Activated naive CD8-positive, alpha-beta T cell treated with anti-CD3 and anti-CD28 coated beads for 36 hours (primary cell): ENCODE data around the gene MUC22. TPM values are rescaled to one million over a fixed set of nuclear protein-coding genes. Genes with fewer than 3 reads are reported as not detected.
"Not testable (repeated sequence)": the region's sequence is repeated elsewhere in the genome, so short reads cannot be mapped to it uniquely, and the experiment has no call there.

Experiments used
- DNase-seq: peaks from one replicate; pipeline ENCODE4 v3.0.0; 2021
- H3K27ac Mint-ChIP-seq: one replicate; pipeline ENCODE4 v1.8.0; 2022; ENCODE audit warnings: mild to moderate bottlenecking, moderate library complexity, mixed read lengths
- H3K27me3 Mint-ChIP-seq: one replicate; pipeline ENCODE4 v1.8.0; 2022; ENCODE audit warnings: mild to moderate bottlenecking, mixed read lengths
- H3K36me3 Mint-ChIP-seq: one replicate; pipeline ENCODE4 v1.8.0; 2021; ENCODE audit warnings: mild to moderate bottlenecking, mixed read lengths
- H3K4me1 Mint-ChIP-seq: one replicate; pipeline ENCODE4 v1.8.0; 2021; ENCODE audit warnings: mixed read lengths
- H3K4me3 Mint-ChIP-seq: one replicate; pipeline ENCODE4 v1.8.0; 2022; ENCODE audit warnings: mild to moderate bottlenecking, moderate library complexity, mixed read lengths
- H3K9me3 Mint-ChIP-seq: one replicate; pipeline ENCODE4 v1.8.0; 2022; ENCODE audit warnings: mixed read lengths
- total RNA-seq, 2 experiments: library from RNA; stranded (reverse); gene quantifications; one replicate each; pipeline ENCODE4 v1.2.3, GENCODE V29; 2021

MUC22 gene
- total RNA-seq = not detected

DNA sequence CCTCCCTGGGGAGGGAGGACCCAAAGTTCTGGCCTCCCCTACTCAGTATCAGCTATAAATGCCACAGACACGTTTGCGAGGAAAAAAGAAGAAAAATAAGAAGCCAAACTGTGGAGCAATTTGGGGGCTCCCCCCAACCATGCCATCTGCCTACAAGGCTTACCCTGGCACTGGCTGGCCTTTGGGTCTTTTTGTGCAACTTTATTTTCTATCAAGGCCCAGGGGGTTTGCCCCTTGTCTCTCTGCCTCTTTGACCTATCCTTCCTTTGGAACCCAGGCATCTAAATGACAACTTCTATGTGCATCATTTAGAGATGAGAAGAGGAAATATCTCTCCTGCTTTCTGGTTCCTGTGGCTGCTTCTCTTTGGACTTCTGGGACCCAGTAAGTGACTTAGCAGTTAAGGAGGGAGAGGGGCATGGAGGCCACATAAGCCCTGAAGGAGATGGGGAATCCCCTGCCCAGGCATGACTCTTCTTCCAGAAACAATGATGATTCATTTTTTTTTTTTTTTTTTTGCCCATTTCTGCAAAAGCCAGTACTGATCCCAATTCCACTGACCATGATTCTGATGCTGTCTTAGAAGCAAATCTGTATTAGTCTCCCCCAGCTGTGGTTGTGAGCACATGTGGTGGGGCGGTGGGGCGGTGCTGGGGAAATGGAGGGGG, at the start of gene MUC22:
MUC22 (plus strand) TSS at position 82 of the 668 bp plus-strand sequence; CDS start at position 315, 233 bp downstream.
- peaks cover 2% of the 10 kb centered on the region for H3K9me3 Mint-ChIP-seq
- H3K36me3 Mint-ChIP-seq = no peaks in the 10 kb centered on the region
- no peak within 1 kb of the TSS for H3K4me3 Mint-ChIP-seq
- no peak within 1 kb of the TSS for H3K27ac Mint-ChIP-seq
- DNase-seq = no peak
- no peaks in the 10 kb centered on the region for H3K4me1 Mint-ChIP-seq
- peaks cover 38% of the 10 kb centered on the region for H3K27me3 Mint-ChIP-seq

DNA sequence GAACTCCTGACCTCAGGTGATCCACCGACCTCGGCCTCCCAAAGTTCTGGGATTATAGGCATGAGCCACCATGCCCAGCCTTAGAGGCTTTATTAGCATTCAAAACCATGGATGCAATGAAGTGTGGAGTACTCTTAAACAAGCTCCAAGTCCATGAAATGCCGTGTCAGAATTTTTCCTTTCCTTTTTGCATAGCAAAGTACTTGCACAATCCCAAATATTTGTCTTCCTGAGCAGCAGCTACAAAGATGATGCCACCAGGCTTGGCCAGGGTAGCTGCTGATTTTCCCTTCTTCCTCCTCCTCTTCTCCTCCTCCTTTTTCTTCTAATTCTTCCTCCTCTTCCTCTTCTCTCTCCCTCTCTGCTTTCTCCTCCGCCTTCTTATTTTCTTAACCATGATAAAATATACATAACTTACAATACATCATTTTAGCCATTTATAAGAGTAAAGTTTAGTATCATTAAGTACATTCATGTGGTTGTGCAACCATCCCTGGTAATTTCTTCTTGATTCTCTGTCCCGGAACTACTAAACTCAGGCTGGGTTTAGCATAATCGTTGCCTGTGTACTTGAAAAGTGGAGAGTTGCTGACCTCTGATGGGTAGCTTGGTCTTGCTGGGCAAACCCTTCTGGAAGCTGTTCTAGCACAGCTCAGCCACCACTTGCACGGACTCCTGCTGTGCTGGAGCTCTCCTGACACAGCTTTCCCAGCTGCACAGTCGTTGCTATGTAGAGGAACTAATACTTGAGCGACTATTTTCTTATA, 49.2 kb upstream of the MUC22 start:
- H3K9me3 Mint-ChIP-seq = no peaks in the 10 kb centered on the region
- H3K27ac Mint-ChIP-seq = no peak overlapping the region

DNA sequence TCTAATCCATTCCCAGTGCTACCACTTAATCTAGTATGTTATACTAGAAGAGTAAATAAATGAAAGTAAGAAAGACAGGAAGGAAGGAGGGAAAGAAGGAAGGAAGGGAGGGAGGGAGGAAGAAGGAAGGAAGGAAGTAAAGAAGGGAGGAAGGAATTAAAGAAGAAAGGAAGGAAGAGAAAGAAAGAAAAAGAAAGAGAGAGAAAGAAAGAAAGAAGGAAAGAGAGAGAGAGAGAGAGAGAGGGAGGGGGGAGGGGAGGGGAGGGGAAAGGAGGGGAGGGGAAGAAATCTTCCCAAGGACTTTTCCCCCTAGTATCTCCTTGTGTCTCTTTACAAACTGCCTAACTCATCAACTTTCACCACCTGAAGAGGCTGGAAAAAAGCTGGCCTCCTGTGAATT, 47.6 kb upstream of the MUC22 start:
- Mint-ChIP-seq H3K4me1 (peaks cover 3% of the 10 kb centered on the region), H3K27me3 (peaks cover 20% of the 10 kb centered on the region), H3K36me3 (no peaks in the 10 kb centered on the region), H3K4me3 (no peak overlapping the region), H3K27ac (no peak overlapping the region), H3K9me3 (no peaks in the 10 kb centered on the region)
- no peak for DNase-seq

More for the DNA sequence above, 49.2 kb upstream of the MUC22 start:
- Mint-ChIP-seq H3K27me3 (peaks cover 18% of the 10 kb centered on the region), H3K4me1 (peaks cover 3% of the 10 kb centered on the region), H3K4me3 (no peak overlapping the region), H3K36me3 (no peaks in the 10 kb centered on the region)
- no peak for DNase-seq

DNA sequence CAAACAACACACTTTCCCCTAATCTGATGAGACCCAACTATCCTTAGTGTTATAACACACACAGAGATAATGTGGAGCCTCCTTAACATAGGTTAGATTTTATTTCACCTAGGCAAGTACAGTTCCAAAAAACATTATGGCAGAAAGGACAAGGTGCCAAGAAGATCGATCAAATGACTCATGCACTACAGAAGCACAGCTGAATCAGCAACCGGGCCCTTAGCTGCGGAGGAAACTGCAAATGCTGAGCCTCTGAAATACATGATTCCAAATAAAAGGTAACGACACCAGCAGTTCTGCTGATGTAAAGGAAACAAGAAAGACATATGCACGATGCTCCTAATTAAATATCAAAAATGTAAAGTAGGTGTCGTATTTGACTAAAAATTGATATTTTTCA, 46.6 kb upstream of the MUC22 start:
- no peaks in the 10 kb centered on the region for H3K36me3 Mint-ChIP-seq
- peaks cover 20% of the 10 kb centered on the region for H3K27me3 Mint-ChIP-seq
- no peak overlapping the region for H3K4me3 Mint-ChIP-seq

DNA sequence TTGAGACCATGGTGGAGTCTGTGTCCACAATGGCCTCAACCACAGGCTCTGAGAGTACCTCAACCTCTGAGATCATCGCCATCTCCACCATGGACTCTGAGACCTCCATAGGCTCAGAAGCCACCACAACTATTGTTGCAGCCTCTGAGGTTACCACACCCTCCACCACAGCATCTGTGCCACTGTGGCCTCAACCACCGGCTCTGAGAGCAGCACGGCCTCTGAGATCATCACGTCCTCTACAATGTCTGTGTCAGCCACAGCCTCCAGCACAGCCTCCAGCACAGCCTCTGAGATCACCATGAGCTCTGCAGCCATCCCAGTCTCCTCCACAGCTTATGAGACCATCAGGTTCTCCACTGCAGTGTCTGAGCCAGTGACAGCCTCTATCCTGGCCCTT, 46.2 kb upstream of the MUC22 start:
- H3K4me1 Mint-ChIP-seq = peaks cover 3% of the 10 kb centered on the region
- H3K36me3 Mint-ChIP-seq = no peaks in the 10 kb centered on the region
- H3K9me3 Mint-ChIP-seq = no peaks in the 10 kb centered on the region
- H3K27ac Mint-ChIP-seq = no peak overlapping the region
- DNase-seq = no peak
- H3K4me3 Mint-ChIP-seq = no peak overlapping the region
- peaks cover 20% of the 10 kb centered on the region for H3K27me3 Mint-ChIP-seq

More for the DNA sequence above, 46.6 kb upstream of the MUC22 start:
- DNase-seq = no peak
- Mint-ChIP-seq H3K27ac (no peak overlapping the region), H3K4me1 (peaks cover 3% of the 10 kb centered on the region), H3K9me3 (no peaks in the 10 kb centered on the region)

DNA sequence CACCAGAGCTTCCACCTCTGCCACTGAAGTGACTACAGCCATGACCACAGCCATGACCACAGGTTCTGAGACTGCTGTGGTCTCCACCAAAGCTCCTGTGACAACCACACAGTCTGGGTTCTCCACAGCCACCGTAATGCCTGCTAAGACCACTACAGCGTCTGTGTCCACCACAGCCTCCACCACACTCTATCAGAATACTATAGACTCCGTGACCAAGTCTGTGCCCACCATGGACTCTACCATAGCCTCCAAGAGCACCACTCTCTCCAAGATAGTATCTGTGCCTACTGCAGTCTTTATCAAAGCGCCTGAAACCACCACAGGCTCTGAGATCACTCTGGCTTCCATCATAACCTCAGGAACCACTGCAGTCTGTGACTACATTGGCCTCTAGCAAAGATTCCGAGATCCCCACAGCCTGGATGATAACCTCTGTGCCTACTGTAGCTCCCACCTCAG, 45.1 kb upstream of the MUC22 start:
- Mint-ChIP-seq H3K27me3 (peaks cover 20% of the 10 kb centered on the region), H3K27ac (no peak overlapping the region), H3K36me3 (no peaks in the 10 kb centered on the region), H3K4me1 (peaks cover 3% of the 10 kb centered on the region), H3K4me3 (no peak overlapping the region), H3K9me3 (no peaks in the 10 kb centered on the region)
- no peak for DNase-seq

DNA sequence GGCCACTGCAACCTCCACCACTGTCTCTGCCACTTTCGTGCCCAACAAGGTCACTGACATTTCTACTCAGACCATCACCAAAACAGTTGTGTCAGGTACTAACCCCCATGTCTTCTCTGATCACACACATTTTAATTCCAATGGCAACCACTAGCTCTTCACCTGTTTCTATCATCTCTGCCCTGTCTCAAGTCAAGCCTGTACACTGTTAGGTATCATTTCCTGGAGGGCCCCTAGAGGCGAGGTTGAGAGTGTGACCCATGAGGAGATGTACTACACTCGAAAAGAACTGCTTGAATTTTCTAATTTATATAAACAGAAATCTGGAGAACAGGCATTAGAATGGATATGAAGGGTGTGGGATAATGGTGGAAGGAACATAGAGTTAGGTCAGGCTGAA, 44.1 kb upstream of the MUC22 start:
- no peak for DNase-seq
- peaks cover 20% of the 10 kb centered on the region for H3K27me3 Mint-ChIP-seq
- H3K36me3 Mint-ChIP-seq = no peaks in the 10 kb centered on the region
- H3K4me1 Mint-ChIP-seq = peaks cover 3% of the 10 kb centered on the region
- no peak overlapping the region for H3K4me3 Mint-ChIP-seq
- H3K9me3 Mint-ChIP-seq = no peaks in the 10 kb centered on the region
- H3K27ac Mint-ChIP-seq = no peak overlapping the region

DNA sequence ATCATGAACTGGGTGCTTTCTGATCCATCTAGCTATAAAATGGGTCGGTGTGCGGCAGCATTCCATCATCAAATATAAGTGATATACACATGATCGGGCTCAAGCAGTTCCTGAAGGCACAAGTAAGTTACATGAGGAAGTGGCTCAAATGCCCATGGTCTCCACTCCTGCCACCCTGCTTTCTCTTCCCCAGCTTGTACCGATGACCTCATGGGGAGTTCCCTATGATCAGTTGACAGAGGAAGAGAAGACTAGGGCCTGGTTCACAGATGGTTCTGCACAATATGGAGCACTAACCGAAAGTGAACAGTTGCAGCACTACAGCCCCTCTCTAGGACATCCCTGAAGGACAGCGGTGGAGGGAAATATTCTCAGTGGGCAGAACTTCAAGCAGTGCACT, 41.1 kb upstream of the MUC22 start:
- H3K36me3 Mint-ChIP-seq, H3K4me1 Mint-ChIP-seq, H3K4me3 Mint-ChIP-seq, DNase-seq, H3K27ac Mint-ChIP-seq, H3K9me3 Mint-ChIP-seq: not testable (repeated sequence)
- peaks cover 13% of the 10 kb centered on the region for H3K27me3 Mint-ChIP-seq

DNA sequence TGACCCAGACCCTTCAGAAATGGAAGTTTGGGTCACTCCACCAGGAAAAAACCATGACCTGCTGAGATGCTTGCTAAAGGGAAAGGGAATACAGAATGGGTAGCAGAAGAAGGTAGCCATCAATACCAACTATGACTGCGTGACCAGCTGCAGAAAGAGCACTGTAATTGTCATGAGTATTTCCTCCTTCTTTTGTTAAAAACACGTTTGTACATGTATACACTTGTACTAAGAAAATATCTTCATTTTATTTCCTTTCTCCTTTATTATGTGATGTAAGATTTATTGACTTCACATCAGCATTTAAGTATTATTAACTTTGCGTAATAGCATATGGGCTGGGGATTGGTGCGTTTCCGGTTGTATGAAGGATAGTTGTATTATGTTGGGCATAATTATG, 39.3 kb upstream of the MUC22 start:
- no peak overlapping the region for H3K4me3 Mint-ChIP-seq
- no peak for DNase-seq
- H3K36me3 Mint-ChIP-seq = no peaks in the 10 kb centered on the region
- no peaks in the 10 kb centered on the region for H3K4me1 Mint-ChIP-seq
- no peaks in the 10 kb centered on the region for H3K9me3 Mint-ChIP-seq
- H3K27me3 Mint-ChIP-seq = peaks cover 4% of the 10 kb centered on the region
- H3K27ac Mint-ChIP-seq = no peak overlapping the region

DNA sequence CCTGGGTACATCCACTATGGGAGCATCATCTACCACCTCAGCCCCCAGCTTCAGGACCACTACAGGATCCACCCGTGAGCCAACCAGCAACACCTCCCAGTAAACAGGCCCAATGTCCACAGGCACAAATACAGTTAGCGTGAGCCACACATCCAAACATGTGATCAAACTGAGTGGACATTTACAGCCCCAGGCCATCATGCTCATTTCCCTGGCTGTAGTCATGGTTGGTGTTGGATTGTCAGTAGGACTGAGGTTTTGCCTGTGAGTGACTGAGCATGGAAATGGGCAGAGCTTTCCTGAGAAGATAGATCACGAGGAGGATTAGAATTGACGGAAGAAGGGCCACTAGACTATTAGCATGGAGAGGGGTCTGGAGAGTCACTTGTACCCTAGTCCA, 37.5 kb upstream of the MUC22 start:
- Mint-ChIP-seq H3K9me3 (no peaks in the 10 kb centered on the region), H3K27me3 (peaks cover under 1% of the 10 kb centered on the region), H3K36me3 (no peaks in the 10 kb centered on the region), H3K27ac (no peak overlapping the region), H3K4me1 (no peaks in the 10 kb centered on the region), H3K4me3 (no peak overlapping the region)
- no peak for DNase-seq

DNA sequence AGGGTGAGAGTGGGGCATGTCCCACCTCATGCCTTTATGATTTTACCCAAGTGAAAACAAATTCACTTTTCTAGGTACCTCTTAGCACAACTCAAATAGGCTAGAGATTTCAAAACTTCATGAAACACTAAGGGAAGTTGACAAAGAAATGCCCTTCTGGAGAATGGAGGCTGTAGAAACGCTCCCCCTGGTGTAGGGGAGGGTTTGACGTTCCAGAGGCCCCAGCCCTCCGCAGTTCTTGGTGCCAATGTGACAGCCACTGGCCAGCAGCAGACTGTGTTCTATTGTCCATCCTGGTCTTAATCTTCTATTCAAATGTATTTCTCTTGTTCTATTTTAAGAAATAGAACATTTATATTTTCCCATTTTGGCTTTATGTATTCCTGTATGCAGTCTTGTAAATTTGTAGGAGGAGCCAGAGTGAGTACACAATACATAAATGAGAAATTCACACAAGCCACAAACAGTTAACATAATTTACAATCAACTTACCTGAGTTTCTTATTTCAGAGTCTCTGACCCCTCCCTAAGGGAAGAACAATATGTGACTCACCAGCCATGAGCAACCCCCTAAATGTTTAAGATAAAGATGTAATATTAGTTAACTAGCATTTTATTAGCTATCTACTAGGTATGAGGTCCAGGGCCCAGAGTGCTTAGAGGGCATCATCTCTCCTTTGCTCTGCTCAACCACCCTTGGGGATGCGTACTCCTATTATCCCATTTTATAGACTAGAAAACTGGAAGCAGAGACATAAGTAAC, 35.6 kb upstream of the MUC22 start:
- Mint-ChIP-seq H3K9me3 (no peaks in the 10 kb centered on the region), H3K4me3 (no peak overlapping the region), H3K36me3 (no peaks in the 10 kb centered on the region), H3K4me1 (no peaks in the 10 kb centered on the region), H3K27me3 (peaks cover 7% of the 10 kb centered on the region), H3K27ac (no peak overlapping the region)
- DNase-seq = no peak

DNA sequence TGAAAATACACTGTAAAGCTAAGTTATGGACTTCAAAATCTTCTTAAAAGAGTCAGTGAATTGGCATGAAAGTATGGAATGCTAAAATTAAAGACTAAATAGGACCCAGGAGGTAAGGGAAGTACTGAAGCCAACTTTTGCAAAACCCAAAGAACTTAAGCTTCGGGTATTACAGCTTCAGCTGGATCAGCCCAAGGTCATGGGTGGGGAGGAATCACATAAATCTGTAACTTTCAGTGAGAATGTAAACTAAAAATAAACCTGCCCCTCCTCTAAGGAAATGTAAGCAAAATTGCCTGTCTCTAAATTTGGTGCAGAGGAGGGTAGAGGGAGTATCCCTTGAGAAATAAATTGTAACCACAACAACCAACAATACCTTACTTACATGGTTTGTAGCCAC, 31.1 kb upstream of the MUC22 start:
- Mint-ChIP-seq H3K27me3 (peaks cover 41% of the 10 kb centered on the region), H3K27ac (no peak overlapping the region), H3K4me3 (no peak overlapping the region), H3K36me3 (no peaks in the 10 kb centered on the region), H3K9me3 (no peaks in the 10 kb centered on the region), H3K4me1 (peaks cover 5% of the 10 kb centered on the region)
- no peak for DNase-seq

DNA sequence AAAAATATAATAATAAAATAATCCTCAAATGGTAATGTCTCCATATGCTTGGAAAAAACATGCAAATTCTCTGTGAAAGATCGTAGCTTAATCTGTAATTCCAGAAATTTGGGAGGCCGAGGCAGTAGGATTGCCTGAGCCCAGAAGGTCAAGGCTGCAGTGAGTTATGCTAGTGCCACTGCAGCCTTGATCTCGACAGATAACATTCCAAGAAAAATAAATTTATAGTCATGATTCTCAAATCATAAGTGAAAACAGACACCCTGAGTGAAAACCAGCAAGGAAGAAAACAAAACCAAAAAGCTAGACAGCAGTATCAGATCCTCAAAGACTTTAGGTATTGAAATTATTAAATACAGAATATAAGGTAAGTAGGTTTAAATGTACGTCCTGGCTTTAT, 30.6 kb upstream of the MUC22 start:
- Mint-ChIP-seq H3K4me1 (peaks cover 5% of the 10 kb centered on the region), H3K27me3 (peaks cover 41% of the 10 kb centered on the region), H3K27ac (no peak overlapping the region), H3K4me3 (no peak overlapping the region), H3K36me3 (no peaks in the 10 kb centered on the region), H3K9me3 (no peaks in the 10 kb centered on the region)
- DNase-seq = no peak

DNA sequence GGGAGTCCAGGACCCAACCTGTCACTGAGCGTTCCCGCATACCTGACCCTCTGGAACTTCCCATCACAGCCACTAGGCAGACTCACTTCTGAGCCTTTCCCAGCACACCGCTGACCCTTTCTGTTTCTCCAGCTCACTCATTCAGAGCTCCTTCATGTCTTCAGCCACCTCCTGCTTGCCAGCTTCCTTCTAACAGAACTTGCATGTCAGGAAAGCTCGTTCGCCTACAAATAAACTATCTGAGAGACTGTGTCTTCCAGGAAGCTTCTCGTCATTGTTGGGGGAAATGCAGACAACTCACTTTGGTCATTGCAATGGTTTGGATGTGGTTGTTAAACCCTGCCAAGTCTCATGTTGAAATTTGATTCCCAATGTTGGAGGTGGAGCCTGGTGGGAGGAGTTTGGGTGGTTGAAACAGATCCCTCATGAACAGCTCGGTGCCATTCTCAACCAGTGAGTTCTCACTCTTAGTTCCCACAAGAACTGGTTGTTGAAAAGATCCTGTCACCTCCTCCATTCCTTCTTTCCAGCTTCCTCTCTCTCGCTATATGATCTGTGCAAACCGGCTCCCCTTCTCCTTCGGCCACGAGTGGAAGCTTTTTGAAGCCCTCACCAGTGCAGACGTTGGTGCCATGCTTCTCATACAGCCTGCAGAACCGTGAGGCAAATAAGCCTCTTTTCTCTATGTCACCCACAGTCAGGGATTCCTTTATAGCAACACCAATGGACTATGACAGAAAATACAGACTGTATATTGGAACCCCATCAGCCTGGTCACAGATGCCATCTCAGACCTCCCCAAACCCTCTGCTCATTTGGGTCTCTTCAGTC, 28.1 kb upstream of the MUC22 start:
- Mint-ChIP-seq H3K4me3 (no peak overlapping the region), H3K4me1 (peaks cover 13% of the 10 kb centered on the region), H3K9me3 (no peaks in the 10 kb centered on the region), H3K27ac (no peak overlapping the region), H3K36me3 (no peaks in the 10 kb centered on the region), H3K27me3 (peaks cover 41% of the 10 kb centered on the region)
- no peak for DNase-seq

DNA sequence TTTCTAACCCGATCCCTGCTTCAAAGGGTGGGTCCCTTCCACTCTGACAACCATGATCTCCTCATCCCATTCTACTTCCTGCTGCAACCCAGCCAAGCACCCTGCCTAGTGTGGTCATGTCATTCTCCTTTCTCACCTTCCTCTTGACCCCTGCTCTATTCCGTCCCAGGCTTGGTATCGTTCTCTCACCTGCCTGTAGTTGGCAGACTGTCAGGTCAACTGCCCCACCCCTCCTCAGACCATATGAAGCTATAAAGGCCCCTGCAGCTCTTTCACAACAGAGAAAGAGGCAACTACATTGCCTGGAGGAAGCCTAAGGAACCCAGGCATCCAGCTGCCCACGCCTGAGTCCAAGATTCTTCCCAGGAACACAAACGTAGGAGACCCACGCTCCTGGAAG, 26.8 kb upstream of the MUC22 start, which contains the start of gene MUC21:
MUC21 (plus strand) TSS at position 280 of the 400 bp plus-strand sequence. CDS start 241 bp downstream, outside the sequence.
- peaks cover 34% of the 10 kb centered on the region for H3K27me3 Mint-ChIP-seq

More for the DNA sequence above, 26.8 kb upstream of the MUC22 start, which contains the start of gene MUC21:
- H3K9me3 Mint-ChIP-seq = no peaks in the 10 kb centered on the region
- H3K27ac Mint-ChIP-seq = no peak within 1 kb of the TSS
- DNase-seq = no peak
- H3K4me1 Mint-ChIP-seq = peaks cover 13% of the 10 kb centered on the region
- H3K36me3 Mint-ChIP-seq = no peaks in the 10 kb centered on the region
- H3K4me3 Mint-ChIP-seq = no peak within 1 kb of the TSS
